LNCaP clone FGC (cell line): ENCODE measurements around the gene MLLT3.

Source experiments
- DNase-seq: peaks from one replicate; pipeline ENCODE4 v3.0.0-alpha.2; 2011; ENCODE audit warnings: low read depth
- H3K4me3 ChIP-seq: 2 replicates; pipeline ENCODE4 v1.5.1; 2011; ENCODE audit warnings: mild to moderate bottlenecking, low read depth, low read length, control low read depth
- TF ChIP-seq, protein P1 (sequence below): IDR thresholded peaks from 2 replicates; pipeline ENCODE4 v1.5.1; 2012; ENCODE audit warnings: mild to moderate bottlenecking; ENCODE audit not compliant: control insufficient read depth, insufficient read depth; ENCODE audit errors: extremely low read depth

MLLT3 gene

DNA sequence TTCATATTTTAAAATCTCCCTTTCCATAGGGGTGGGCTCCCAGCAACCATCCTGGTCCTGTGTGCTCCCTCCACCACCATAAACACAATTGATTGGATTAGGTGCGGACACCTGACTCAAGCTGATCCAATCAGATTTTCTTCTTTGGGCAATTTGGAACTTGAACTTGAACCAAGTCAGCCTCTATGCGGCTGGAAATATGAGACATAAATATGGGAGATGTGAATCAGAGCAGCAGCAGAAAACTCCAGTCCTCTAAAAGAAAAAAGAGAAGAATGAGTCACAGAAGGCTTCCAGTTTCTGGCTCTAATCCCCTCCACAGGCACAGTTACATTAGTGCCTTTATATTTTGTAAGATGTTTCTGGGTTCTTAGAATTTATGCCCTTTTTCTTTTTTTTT lies 306.6 kb downstream of the MLLT3 start:
- H3K4me3 ChIP-seq: no peak overlapping the region
- TF ChIP-seq, protein P1, sequence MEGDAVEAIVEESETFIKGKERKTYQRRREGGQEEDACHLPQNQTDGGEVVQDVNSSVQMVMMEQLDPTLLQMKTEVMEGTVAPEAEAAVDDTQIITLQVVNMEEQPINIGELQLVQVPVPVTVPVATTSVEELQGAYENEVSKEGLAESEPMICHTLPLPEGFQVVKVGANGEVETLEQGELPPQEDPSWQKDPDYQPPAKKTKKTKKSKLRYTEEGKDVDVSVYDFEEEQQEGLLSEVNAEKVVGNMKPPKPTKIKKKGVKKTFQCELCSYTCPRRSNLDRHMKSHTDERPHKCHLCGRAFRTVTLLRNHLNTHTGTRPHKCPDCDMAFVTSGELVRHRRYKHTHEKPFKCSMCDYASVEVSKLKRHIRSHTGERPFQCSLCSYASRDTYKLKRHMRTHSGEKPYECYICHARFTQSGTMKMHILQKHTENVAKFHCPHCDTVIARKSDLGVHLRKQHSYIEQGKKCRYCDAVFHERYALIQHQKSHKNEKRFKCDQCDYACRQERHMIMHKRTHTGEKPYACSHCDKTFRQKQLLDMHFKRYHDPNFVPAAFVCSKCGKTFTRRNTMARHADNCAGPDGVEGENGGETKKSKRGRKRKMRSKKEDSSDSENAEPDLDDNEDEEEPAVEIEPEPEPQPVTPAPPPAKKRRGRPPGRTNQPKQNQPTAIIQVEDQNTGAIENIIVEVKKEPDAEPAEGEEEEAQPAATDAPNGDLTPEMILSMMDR: no peak
- no peak for DNase-seq

DNA sequence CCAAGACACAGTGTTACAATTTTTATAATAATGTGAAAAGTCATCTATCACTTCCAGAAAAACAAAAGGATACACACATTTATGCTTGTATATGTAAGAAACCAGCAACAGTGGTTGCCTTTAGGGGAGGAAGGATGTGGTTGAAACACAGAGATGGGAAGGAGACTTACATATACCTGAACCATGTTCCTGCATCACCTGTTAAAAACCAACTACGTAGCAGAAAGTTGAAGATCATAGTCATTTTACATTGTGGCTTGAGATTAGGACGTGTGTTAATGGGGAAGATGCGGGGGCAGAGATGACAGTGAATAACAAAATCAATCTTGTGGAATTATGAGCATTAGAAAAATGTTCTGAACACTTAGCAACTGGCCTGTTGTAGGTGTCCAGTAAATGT lies 307.3 kb downstream of the MLLT3 start:
- H3K4me3 ChIP-seq: no peak overlapping the region
- TF ChIP-seq, protein P1: no peak
- no peak for DNase-seq

DNA sequence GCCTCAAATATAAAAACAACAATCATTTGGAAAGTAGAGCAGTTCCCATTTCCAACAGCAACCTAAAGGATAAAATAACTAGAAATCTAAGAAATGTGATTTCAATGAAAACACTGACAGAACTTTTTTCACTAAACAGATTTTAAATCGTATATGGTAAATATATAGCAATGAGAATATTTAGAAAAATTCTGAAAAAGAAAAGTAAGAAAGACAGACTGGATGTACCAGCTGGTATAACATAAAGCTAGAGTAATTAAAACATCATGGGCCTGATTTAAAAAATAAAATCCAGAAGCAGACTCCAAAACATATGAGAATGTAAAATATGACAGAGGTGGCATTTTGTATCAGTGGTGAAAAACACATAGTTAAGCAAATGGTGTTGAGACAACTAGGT lies 308.9 kb downstream of the MLLT3 start:
- no peak for DNase-seq
- TF ChIP-seq, protein P1: no peak
- no peak overlapping the region for H3K4me3 ChIP-seq

DNA sequence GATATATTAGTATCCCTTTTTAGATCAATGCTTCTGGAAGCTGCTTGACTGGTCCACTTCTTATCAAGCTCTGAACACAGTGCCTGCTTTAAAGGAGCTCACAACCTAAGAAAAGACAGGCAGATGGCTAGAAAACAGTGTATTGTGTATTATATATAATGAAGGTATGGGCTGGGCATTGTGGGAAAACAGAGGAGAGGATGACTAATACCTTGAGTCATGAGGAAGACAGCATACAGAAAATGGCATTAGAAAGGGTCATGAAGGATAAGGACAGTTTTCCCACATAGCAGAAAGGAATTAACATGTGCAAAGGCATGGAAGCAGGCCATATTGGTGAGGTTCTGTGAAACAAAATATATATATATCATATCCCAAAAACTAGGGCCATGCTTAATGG lies 309.6 kb downstream of the MLLT3 start:
- TF ChIP-seq, protein P1: no peak
- no peak overlapping the region for H3K4me3 ChIP-seq
- no peak for DNase-seq

DNA sequence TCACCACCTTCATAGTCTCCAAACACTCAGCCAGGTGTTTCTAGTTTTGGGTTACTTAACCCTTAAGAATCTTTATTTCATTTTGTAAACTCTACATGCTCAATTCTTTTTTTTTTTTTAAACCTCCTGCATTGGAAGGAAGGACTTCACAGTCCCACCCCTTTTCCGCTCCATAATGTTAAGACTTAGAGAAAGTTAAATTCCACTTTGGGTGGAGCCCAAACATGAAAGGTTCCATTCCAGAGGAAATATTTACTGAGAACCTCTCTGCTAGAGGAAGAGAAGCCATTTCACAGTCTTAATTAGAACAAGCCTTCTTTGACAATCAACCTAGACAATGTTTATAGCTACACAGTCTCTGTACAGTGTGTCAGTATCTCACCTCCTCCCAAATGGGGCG lies 312.3 kb downstream of the MLLT3 start:
- no peak overlapping the region for H3K4me3 ChIP-seq
- TF ChIP-seq, protein P1: no peak
- no peak for DNase-seq

DNA sequence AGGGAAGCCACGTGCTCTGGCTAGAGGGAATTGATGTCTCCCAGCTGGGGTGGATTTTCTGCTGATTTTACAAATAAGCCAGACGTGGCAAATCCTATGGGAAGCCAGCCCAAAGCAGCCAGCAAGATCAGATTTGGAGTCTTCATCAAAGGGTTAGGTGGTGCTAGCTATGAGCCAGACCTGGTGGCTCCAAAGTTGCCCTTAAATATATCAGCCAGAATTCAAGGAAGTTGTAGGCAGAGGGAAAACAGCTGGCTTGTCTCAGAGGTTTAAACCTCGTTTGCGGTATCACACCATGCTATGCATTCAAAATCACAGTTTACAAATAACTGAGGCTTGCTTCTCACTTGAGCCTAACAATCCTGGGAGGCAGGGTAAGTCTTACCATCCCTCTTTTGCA lies 313.2 kb downstream of the MLLT3 start:
- TF ChIP-seq, protein P1: no peak

DNA sequence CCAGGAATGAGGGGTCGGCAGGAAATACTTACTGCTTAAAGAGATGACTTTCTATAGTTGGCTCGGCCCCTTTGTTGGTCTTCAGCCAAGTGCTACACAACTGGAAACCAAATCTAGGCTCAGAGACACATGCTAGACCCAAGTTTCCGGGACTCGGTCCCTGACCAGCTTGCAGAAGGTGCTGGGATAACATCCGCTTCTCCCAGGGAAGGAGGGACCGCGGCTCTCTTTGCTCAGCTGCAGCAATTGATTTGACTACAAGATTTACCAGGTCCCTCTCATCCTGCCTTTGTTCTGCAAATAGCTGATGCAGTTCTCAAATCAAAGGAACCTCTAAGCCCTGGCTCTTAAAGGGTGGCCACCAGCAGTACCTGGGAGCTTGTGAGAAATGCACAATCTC lies 314.7 kb downstream of the MLLT3 start:
- TF ChIP-seq, protein P1: no peak
- DNase-seq: no peak
- H3K4me3 ChIP-seq: no peak overlapping the region

More for the DNA sequence above, 313.2 kb downstream of the MLLT3 start:
- DNase-seq: no peak
- no peak overlapping the region for H3K4me3 ChIP-seq
